ENCODE measurements around the gene SLC36A3.

SLC36A3 gene

GRCh38 chr5:151249281-151249680 is 54.3 kb downstream of the SLC36A3 start:
- ChIA-PET POLR2A (no interaction called here), CTCF (interaction anchor here (1.1 to 4.6 kb wide), 4 partner anchors 9 to 194 kb away, joined by 3 to 22 read pairs (median 4); no protein-coding TSS in a partner anchor)
- Histone ChIP-seq H3K4me1 (ENCODE audit: control extremely low read depth in 1 of 4, control insufficient read depth in 4 of 4, insufficient read depth in 4 of 4, low read length in 3 of 4) (peaks cover 8 to 26% (median 19%) of the 10 kb centered on the region in 4 experiments), H3K36me3 (ENCODE audit: control insufficient read depth in 4 of 4, insufficient read depth in 4 of 4, low read length in 3 of 4) (no peaks in the 10 kb centered on the region), H3K9me3 (ENCODE audit: control extremely low read depth in 1 of 5, control insufficient read depth in 4 of 5, insufficient read depth in 2 of 5, low read depth in 1 of 5, low read length in 4 of 5) (no peaks in the 10 kb centered on the region), H3K4me3 (ENCODE audit: control insufficient read depth in 1 of 7, extremely low read depth in 1 of 7, insufficient read depth in 4 of 7, low read depth in 2 of 7, low read length in 6 of 7) (no peak overlapping the region), H3K27me3 (replicated peaks in 2 of 5; ENCODE audit: control insufficient read depth in 4 of 5, insufficient read depth in 5 of 5, low read length in 4 of 5) (no peaks in the 10 kb centered on the region), H3K27ac (ENCODE audit: insufficient read depth in 1 of 2, low read depth in 1 of 2, low read length in 2 of 2, poor library complexity in 1 of 2, severe bottlenecking in 2 of 2) (no peak overlapping the region)
- WGBS (ENCODE audit: insufficient coverage): 92% methylated on average over 5 of the region's 5 CpGs
- no peak for DNase-seq

DNA sequence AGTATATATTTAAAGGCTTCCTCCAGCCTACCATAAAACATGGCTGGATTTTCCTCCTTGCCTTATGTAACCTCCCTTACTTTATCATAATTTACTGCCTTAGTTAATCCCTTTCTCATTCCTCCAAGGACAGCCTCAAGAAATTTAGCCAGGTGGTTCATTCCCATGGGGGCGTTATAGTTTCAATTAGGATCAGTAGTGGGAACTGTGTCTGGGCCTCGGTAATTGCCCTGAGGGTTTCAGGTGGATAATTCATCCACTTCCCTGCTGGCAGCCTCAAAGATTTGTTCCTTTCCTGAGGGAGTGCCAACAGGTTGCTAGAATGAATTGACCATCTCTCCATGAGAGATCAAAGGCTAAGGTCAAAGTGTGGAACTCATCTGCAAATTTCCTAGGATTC is 54.9 kb downstream of the SLC36A3 start:
- CTCF ChIA-PET: interaction anchor here (1.1 to 4.6 kb wide), 3 partner anchors 9 to 194 kb away, joined by 3 to 22 read pairs (median 3); no protein-coding TSS in a partner anchor

GRCh38 chr5:151245680-151246219 is 57.8 kb downstream of the SLC36A3 start:
- no peaks in the 10 kb centered on the region for H3K36me3 ChIP-seq (ENCODE audit: control insufficient read depth in 4 of 4, insufficient read depth in 4 of 4, low read length in 3 of 4)
- WGBS (ENCODE audit: insufficient coverage): 86% methylated on average over 2 of the region's 4 CpGs
- H3K9me3 ChIP-seq (ENCODE audit: control extremely low read depth in 1 of 5, control insufficient read depth in 4 of 5, insufficient read depth in 2 of 5, low read depth in 1 of 5, low read length in 4 of 5): no peaks in the 10 kb centered on the region
- DNase-seq: no peak
- H3K27ac ChIP-seq (ENCODE audit: insufficient read depth in 1 of 2, low read depth in 1 of 2, low read length in 2 of 2, poor library complexity in 1 of 2, severe bottlenecking in 2 of 2): no peak overlapping the region
- CTCF ChIA-PET: interaction anchor here (0.7 kb wide), 1 partner anchor 74 kb away, joined by 4 read pairs; no protein-coding TSS in a partner anchor
- POLR2A ChIA-PET: no interaction called here
- no peak overlapping the region for H3K4me3 ChIP-seq (ENCODE audit: control insufficient read depth in 1 of 7, extremely low read depth in 1 of 7, insufficient read depth in 4 of 7, low read depth in 2 of 7, low read length in 6 of 7)
- no peaks in the 10 kb centered on the region for H3K4me1 ChIP-seq (ENCODE audit: control extremely low read depth in 1 of 4, control insufficient read depth in 4 of 4, insufficient read depth in 4 of 4, low read length in 3 of 4)
- H3K27me3 ChIP-seq (replicated peaks in 2 of 5; ENCODE audit: control insufficient read depth in 4 of 5, insufficient read depth in 5 of 5, low read length in 4 of 5): no peaks in the 10 kb centered on the region

More for the DNA sequence above, 54.9 kb downstream of the SLC36A3 start:
- WGBS (ENCODE audit: insufficient coverage): 100% methylated on average over 2 of the region's 2 CpGs
- Histone ChIP-seq H3K9me3 (ENCODE audit: control extremely low read depth in 1 of 5, control insufficient read depth in 4 of 5, insufficient read depth in 2 of 5, low read depth in 1 of 5, low read length in 4 of 5) (no peaks in the 10 kb centered on the region), H3K27ac (ENCODE audit: insufficient read depth in 1 of 2, low read depth in 1 of 2, low read length in 2 of 2, poor library complexity in 1 of 2, severe bottlenecking in 2 of 2) (no peak overlapping the region), H3K36me3 (ENCODE audit: control insufficient read depth in 4 of 4, insufficient read depth in 4 of 4, low read length in 3 of 4) (no peaks in the 10 kb centered on the region), H3K4me3 (ENCODE audit: control insufficient read depth in 1 of 7, extremely low read depth in 1 of 7, insufficient read depth in 4 of 7, low read depth in 2 of 7, low read length in 6 of 7) (no peak overlapping the region), H3K4me1 (ENCODE audit: control extremely low read depth in 1 of 4, control insufficient read depth in 4 of 4, insufficient read depth in 4 of 4, low read length in 3 of 4) (peaks cover 3 to 19% (median 14%) of the 10 kb centered on the region in 4 experiments), H3K27me3 (replicated peaks in 2 of 5; ENCODE audit: control insufficient read depth in 4 of 5, insufficient read depth in 5 of 5, low read length in 4 of 5) (no peaks in the 10 kb centered on the region)
- DNase-seq: no peak
- POLR2A ChIA-PET: no interaction called here

DNA sequence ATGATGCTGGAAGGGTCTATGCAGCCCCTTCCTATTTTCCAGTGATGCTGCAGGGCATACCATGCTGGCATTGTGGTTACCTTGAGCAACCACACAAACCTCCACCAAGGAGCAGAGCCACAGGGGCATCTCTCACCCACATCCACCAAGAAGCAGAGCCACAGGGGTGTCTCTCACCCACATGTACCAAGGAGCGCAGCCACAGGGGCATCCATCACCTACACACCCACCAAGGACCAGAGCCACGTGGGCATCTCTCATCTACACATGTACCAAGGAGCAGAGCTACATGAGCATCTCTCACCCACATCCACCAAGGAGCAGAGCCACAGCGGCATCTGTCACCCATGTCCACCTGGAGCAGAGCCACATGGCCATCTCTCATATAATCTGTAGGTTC is 59.4 kb downstream of the SLC36A3 start:
- 100% methylated on average over 1 of the region's 3 CpGs for WGBS (ENCODE audit: insufficient coverage)
- Histone ChIP-seq H3K36me3 (ENCODE audit: control insufficient read depth in 4 of 4, insufficient read depth in 4 of 4, low read length in 3 of 4) (no peaks in the 10 kb centered on the region), H3K27me3 (replicated peaks in 2 of 5; ENCODE audit: control insufficient read depth in 4 of 5, insufficient read depth in 5 of 5, low read length in 4 of 5) (no peaks in the 10 kb centered on the region), H3K27ac (ENCODE audit: insufficient read depth in 1 of 2, low read depth in 1 of 2, low read length in 2 of 2, poor library complexity in 1 of 2, severe bottlenecking in 2 of 2) (no peak overlapping the region), H3K4me3 (ENCODE audit: control insufficient read depth in 1 of 7, extremely low read depth in 1 of 7, insufficient read depth in 4 of 7, low read depth in 2 of 7, low read length in 6 of 7) (no peak overlapping the region), H3K9me3 (ENCODE audit: control extremely low read depth in 1 of 5, control insufficient read depth in 4 of 5, insufficient read depth in 2 of 5, low read depth in 1 of 5, low read length in 4 of 5) (no peaks in the 10 kb centered on the region), H3K4me1 (ENCODE audit: control extremely low read depth in 1 of 4, control insufficient read depth in 4 of 4, insufficient read depth in 4 of 4, low read length in 3 of 4) (peaks cover 0 to 2% (median 0%) of the 10 kb centered on the region in 4 experiments)
- ChIA-PET CTCF (no interaction called here), POLR2A (no interaction called here)
- DNase-seq: no peak

DNA sequence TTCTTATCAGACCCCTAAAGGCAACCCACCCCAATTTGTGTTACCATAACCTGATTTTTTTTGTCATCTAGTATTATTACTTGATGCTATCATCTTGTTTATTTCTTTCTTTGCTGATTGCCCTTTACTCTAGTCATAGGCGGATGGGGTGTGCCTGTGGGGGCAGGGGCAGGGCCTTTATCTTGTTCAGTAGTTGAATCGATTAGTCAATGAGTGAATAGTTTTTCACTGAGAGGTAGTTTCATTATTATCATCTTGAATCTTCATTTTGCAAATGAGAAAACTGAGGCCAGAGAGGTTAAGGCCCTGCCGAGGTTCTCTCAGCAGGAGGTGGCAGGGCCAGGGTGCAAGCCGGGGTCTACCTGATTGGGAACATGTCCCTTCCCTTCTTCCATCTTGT is 60.0 kb downstream of the SLC36A3 start:
- ChIA-PET CTCF (interaction anchor here (2.0 kb wide), 1 partner anchor 128 kb away, joined by 8 read pairs; no protein-coding TSS in a partner anchor), POLR2A (no interaction called here)
- Histone ChIP-seq H3K27me3 (replicated peaks in 2 of 5; ENCODE audit: control insufficient read depth in 4 of 5, insufficient read depth in 5 of 5, low read length in 4 of 5) (no peaks in the 10 kb centered on the region), H3K36me3 (ENCODE audit: control insufficient read depth in 4 of 4, insufficient read depth in 4 of 4, low read length in 3 of 4) (no peaks in the 10 kb centered on the region), H3K4me1 (ENCODE audit: control extremely low read depth in 1 of 4, control insufficient read depth in 4 of 4, insufficient read depth in 4 of 4, low read length in 3 of 4) (peaks cover 0 to 2% (median 0%) of the 10 kb centered on the region in 4 experiments), H3K4me3 (ENCODE audit: control insufficient read depth in 1 of 7, extremely low read depth in 1 of 7, insufficient read depth in 4 of 7, low read depth in 2 of 7, low read length in 6 of 7) (no peak overlapping the region), H3K27ac (ENCODE audit: insufficient read depth in 1 of 2, low read depth in 1 of 2, low read length in 2 of 2, poor library complexity in 1 of 2, severe bottlenecking in 2 of 2) (no peak overlapping the region), H3K9me3 (ENCODE audit: control extremely low read depth in 1 of 5, control insufficient read depth in 4 of 5, insufficient read depth in 2 of 5, low read depth in 1 of 5, low read length in 4 of 5) (no peaks in the 10 kb centered on the region)
- DNase-seq: no peak
- 100% methylated on average over 1 of the region's 4 CpGs for WGBS (ENCODE audit: insufficient coverage)

DNA sequence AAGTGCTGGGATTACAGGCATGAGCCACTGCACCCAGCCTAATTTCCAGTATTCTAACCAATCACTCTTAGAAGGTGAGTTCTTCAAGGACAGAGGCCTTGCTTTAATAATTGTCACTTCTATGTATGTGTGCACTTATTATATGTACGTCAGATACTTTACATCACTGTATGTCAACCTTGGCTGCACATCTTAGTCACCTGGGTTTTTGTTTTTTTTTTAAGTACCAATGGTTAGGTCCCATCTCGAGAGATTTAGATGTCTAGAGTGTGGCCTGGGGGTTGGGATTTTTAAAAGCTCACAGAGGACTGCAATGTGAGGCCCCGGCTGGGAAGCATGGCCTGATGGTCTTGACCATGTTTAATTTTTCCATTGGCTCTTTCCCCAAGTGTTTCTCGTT is 60.4 kb downstream of the SLC36A3 start:
- DNase-seq: no peak
- H3K27me3 ChIP-seq (replicated peaks in 2 of 5; ENCODE audit: control insufficient read depth in 4 of 5, insufficient read depth in 5 of 5, low read length in 4 of 5): no peaks in the 10 kb centered on the region
- H3K9me3 ChIP-seq (ENCODE audit: control extremely low read depth in 1 of 5, control insufficient read depth in 4 of 5, insufficient read depth in 2 of 5, low read depth in 1 of 5, low read length in 4 of 5): no peaks in the 10 kb centered on the region
- no peaks in the 10 kb centered on the region for H3K36me3 ChIP-seq (ENCODE audit: control insufficient read depth in 4 of 4, insufficient read depth in 4 of 4, low read length in 3 of 4)
- CTCF ChIA-PET: interaction anchor here (1.6 to 7.3 kb wide), 4 partner anchors 19 to 128 kb away, joined by 4 to 54 read pairs (median 28); partner anchors contain the start of gene CCDC69
- H3K27ac ChIP-seq (ENCODE audit: insufficient read depth in 1 of 2, low read depth in 1 of 2, low read length in 2 of 2, poor library complexity in 1 of 2, severe bottlenecking in 2 of 2): no peak overlapping the region
- H3K4me3 ChIP-seq (ENCODE audit: control insufficient read depth in 1 of 7, extremely low read depth in 1 of 7, insufficient read depth in 4 of 7, low read depth in 2 of 7, low read length in 6 of 7): no peak overlapping the region
- peaks cover 0 to 4% (median 1%) of the 10 kb centered on the region in 4 experiments for H3K4me1 ChIP-seq (ENCODE audit: control extremely low read depth in 1 of 4, control insufficient read depth in 4 of 4, insufficient read depth in 4 of 4, low read length in 3 of 4)
- WGBS (ENCODE audit: insufficient coverage): no CpG with 5 or more reads among the region's 4 CpGs
- POLR2A ChIA-PET: no interaction called here

DNA sequence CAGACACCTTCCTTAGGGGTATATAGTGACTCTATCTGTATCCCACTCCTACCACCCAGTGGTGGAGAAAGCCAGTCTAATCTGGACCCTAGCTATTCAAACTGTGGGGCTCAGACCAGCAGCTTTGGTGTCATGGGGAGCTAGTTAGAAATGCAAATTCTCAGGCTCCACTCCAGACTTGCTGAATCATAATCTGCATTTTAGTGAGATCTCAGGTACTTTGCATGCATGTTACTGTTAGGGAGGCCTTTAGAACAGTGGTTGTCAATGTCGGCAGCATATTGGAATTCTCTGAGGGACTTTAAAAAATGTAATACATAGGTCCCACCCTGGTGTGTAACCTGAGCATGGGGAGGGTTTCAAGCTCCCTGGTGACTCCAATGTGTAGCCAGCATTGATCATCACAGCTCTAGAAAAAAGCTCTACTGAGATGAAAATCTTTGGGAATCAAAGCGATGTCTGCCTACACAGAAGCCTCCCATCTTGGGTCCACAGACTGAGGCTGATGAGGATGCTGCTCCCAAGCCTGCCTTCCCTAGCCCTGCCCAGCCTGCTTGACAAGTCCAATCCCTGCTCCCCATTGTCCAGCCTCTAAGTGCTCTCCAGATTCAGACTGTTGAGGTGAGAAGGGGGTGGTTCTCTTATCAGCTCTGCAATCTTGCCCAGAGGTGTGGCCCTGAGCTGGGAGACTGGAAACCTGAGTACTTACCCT is 62.5 kb downstream of the SLC36A3 start:
- no peak for DNase-seq
- H3K27ac ChIP-seq (ENCODE audit: insufficient read depth in 1 of 2, low read depth in 1 of 2, low read length in 2 of 2, poor library complexity in 1 of 2, severe bottlenecking in 2 of 2): no peak overlapping the region
- no peaks in the 10 kb centered on the region for H3K36me3 ChIP-seq (ENCODE audit: control insufficient read depth in 4 of 4, insufficient read depth in 4 of 4, low read length in 3 of 4)
- H3K4me1 ChIP-seq (ENCODE audit: control extremely low read depth in 1 of 4, control insufficient read depth in 4 of 4, insufficient read depth in 4 of 4, low read length in 3 of 4): peaks cover 0 to 5% (median 1%) of the 10 kb centered on the region in 4 experiments
- POLR2A ChIA-PET: interaction anchor here (0.7 to 0.8 kb wide), 2 partner anchors 11 to 62 kb away, joined by 4 to 5 read pairs; no protein-coding TSS in a partner anchor
- H3K9me3 ChIP-seq (ENCODE audit: control extremely low read depth in 1 of 5, control insufficient read depth in 4 of 5, insufficient read depth in 2 of 5, low read depth in 1 of 5, low read length in 4 of 5): no peaks in the 10 kb centered on the region
- no peaks in the 10 kb centered on the region for H3K27me3 ChIP-seq (replicated peaks in 2 of 5; ENCODE audit: control insufficient read depth in 4 of 5, insufficient read depth in 5 of 5, low read length in 4 of 5)
- H3K4me3 ChIP-seq (ENCODE audit: control insufficient read depth in 1 of 7, extremely low read depth in 1 of 7, insufficient read depth in 4 of 7, low read depth in 2 of 7, low read length in 6 of 7): no peak overlapping the region
- 100% methylated on average over 2 of the region's 2 CpGs for WGBS (ENCODE audit: insufficient coverage)
- CTCF ChIA-PET: interaction anchor here (0.8 to 7.3 kb wide), 15 partner anchors 10 to 115 kb away, joined by 3 to 54 read pairs (median 4); partner anchors contain the start of genes CCDC69 and GM2A

Data from common myeloid progenitor, CD34-positive (primary cell).